Lower leg skin (tissue), 4 donors: ENCODE data around the gene SPCS2. TPM values are rescaled to one million over a fixed set of nuclear protein-coding genes. Genes with fewer than 3 reads are reported as not detected.

Source experiments
- DNase-seq, 2 donors: peaks; one replicate each; pipeline ENCODE4 v3.0.0-alpha.2; 2019; ENCODE audit warnings: low spot score in 2 of 2
- H3K4me3 ChIP-seq: fragments of 200-600 bp; sonication (generic); 2 replicates; pipeline ENCODE4 v1.5.1; 2017; ENCODE audit warnings: mild to moderate bottlenecking, low read depth; ENCODE audit not compliant: poor library complexity, severe bottlenecking
- CTCF ChIP-seq, 3 donors: fragments of 450-650 bp; IDR thresholded peaks; one replicate each; pipeline ENCODE4 v1.5.1; 2016; ENCODE audit warnings: antibody characterized with exemption in 3 of 3, mild to moderate bottlenecking in 3 of 3, moderate library complexity in 2 of 3
- POLR2A ChIP-seq, 2 donors: fragments of 450-650 bp; IDR thresholded peaks; one replicate each; pipeline ENCODE4 v1.6.1; 2016 to 2017; ENCODE audit warnings: antibody characterized with exemption in 2 of 2, mild to moderate bottlenecking in 1 of 2, moderate library complexity in 1 of 2
- WGBS, 2 donors: methylation state at CpG; one replicate each; pipeline ENCODE4 v1.1.5; 2018; 5-methylcytosine and 5-hydroxymethylcytosine counted together
- intact Hi-C: fragments of 100-400 bp; cut with DNase I; formaldehyde crosslinking; loops from one replicate; pipeline ENCODE4 v1.15.0; 2023; ENCODE audit warnings: low total_unique reads
- total RNA-seq, 4 donors: library from RNA; depleted of rRNA; stranded (reverse); fragments of >200 nt; gene quantifications; one replicate each; pipeline ENCODE4 v1.1.0, GENCODE V29; 2016

SPCS2 gene
- total RNA-seq, 4 donors from 2014 or later = 19.2 to 117 (median 23.9) TPM

GRCh38 chr11:74932169-74932568 lies 16.9 kb upstream of the SPCS2 start:
- no peak for DNase-seq
- WGBS, 2 donors = 74 to 79% methylated on average over 5 of the region's 5 CpGs
- intact Hi-C loops = loop anchor here (5.0 kb wide), 1 partner anchor 100 kb away; no protein-coding TSS in a partner anchor
- TF ChIP-seq CTCF (IDR thresholded peaks at IDR 0.05) = no peak
- TF ChIP-seq POLR2A (IDR thresholded peaks at IDR 0.05) = no peak
- H3K4me3 ChIP-seq = no peak overlapping the region

GRCh38 chr11:74932797-74933196 lies 16.3 kb upstream of the SPCS2 start:
- 74 to 77% methylated on average over 2 of the region's 2 CpGs for WGBS, 2 donors

GRCh38 chr11:74933765-74934164 lies 15.3 kb upstream of the SPCS2 start:
- intact Hi-C loops = loop anchor here (5.0 kb wide), 1 partner anchor 99 kb away; no protein-coding TSS in a partner anchor
- H3K4me3 ChIP-seq = no peak overlapping the region
- TF ChIP-seq POLR2A (IDR thresholded peaks at IDR 0.05) (no peak), CTCF (IDR thresholded peaks at IDR 0.05) (no peak)
- WGBS, 2 donors = 95% methylated on average over 2 of the region's 2 CpGs
- no peak for DNase-seq

More at GRCh38 chr11:74932797-74933196, 16.3 kb upstream of the SPCS2 start:
- intact Hi-C loops = loop anchor here (5.0 kb wide), 1 partner anchor 100 kb away; no protein-coding TSS in a partner anchor
- no peak overlapping the region for H3K4me3 ChIP-seq
- no peak for TF ChIP-seq POLR2A (IDR thresholded peaks at IDR 0.05)
- TF ChIP-seq CTCF (IDR thresholded peaks at IDR 0.05) = no peak
- no peak for DNase-seq

GRCh38 chr11:74935285-74935684 lies 13.8 kb upstream of the SPCS2 start:
- no peak for DNase-seq
- TF ChIP-seq POLR2A (IDR thresholded peaks at IDR 0.05) (no peak), CTCF (IDR thresholded peaks at IDR 0.05) (no peak)
- H3K4me3 ChIP-seq = no peak overlapping the region
- intact Hi-C loops = no loop called here
- 50 to 60% methylated on average over 2 of the region's 2 CpGs for WGBS, 2 donors

GRCh38 chr11:74936087-74936486 lies 13.0 kb upstream of the SPCS2 start:
- TF ChIP-seq POLR2A (IDR thresholded peaks at IDR 0.05) (no peak), CTCF (IDR thresholded peaks at IDR 0.05) (no peak)
- H3K4me3 ChIP-seq = no peak overlapping the region
- DNase-seq = no peak
- 85 to 86% methylated on average over 2 of the region's 2 CpGs for WGBS, 2 donors
- intact Hi-C loops = no loop called here

- intact Hi-C loops = no loop called here
- no peak for DNase-seq
- WGBS, 2 donors = 89 to 91% methylated on average over 5 of the region's 5 CpGs
Measured at GRCh38 chr11:74936976-74937375, 12.1 kb upstream of the SPCS2 start.

More at GRCh38 chr11:74936976-74937375, 12.1 kb upstream of the SPCS2 start:
- TF ChIP-seq POLR2A (IDR thresholded peaks at IDR 0.05) = no peak
- no peak for TF ChIP-seq CTCF (IDR thresholded peaks at IDR 0.05)
- H3K4me3 ChIP-seq = no peak overlapping the region
